Sigmoid colon (tissue), 7 donors: Measurements from ENCODE around the gene RANBP1. TPM values are rescaled to one million over a fixed set of nuclear protein-coding genes. Genes with fewer than 3 reads are reported as not detected.

Experiments used
- DNase-seq: peaks from one replicate; pipeline ENCODE4 v3.0.0-alpha.2; 2019
- H3K27ac ChIP-seq, 4 donors: fragments of 200-600 bp; sonication (generic); one replicate each; pipeline ENCODE4 v1.5.1; 2016 to 2019; ENCODE audit warnings: mild to moderate bottlenecking in 1 of 4
- H3K27me3 ChIP-seq, 3 donors: fragments of 200-600 bp; sonication (generic); one replicate each; pipeline ENCODE4 v1.5.1; 2019; ENCODE audit warnings: mild to moderate bottlenecking in 1 of 3
- H3K36me3 ChIP-seq, 4 donors: fragments of 200-600 bp; sonication (generic); one replicate each; pipeline ENCODE4 v1.5.1; 2016 to 2019
- H3K4me1 ChIP-seq, 4 donors: fragments of 200-600 bp; sonication (generic); one replicate each; pipeline ENCODE4 v1.5.1; 2017 to 2019
- H3K4me3 ChIP-seq, 4 donors: fragments of 200-600 bp; sonication (generic); one replicate each; pipeline ENCODE4 v1.5.1; 2017 to 2019; ENCODE audit warnings: mild to moderate bottlenecking in 2 of 4, moderate library complexity in 1 of 4
- H3K9me3 ChIP-seq, 4 donors: fragments of 200-600 bp in 3 of 4; sonication (generic) in 3 of 4; one replicate each; pipeline versions ENCODE4 v1.5.1 to v1.6.1; 2013 to 2019
- EP300 ChIP-seq, 4 donors: sonication (generic); formaldehyde crosslinking; IDR thresholded peaks; one replicate each; pipeline ENCODE4 v1.6.1; 2017; ENCODE audit warnings: antibody characterized with exemption in 4 of 4
- POLR2A ChIP-seq, 2 donors: fragments of 450-650 bp; IDR thresholded peaks; one replicate each; pipeline ENCODE4 v1.6.1; 2016; ENCODE audit warnings: antibody characterized with exemption in 2 of 2, mild to moderate bottlenecking in 2 of 2, moderate library complexity in 2 of 2
- POLR2AphosphoS5 ChIP-seq, 4 donors: sonication (generic); formaldehyde crosslinking; IDR thresholded peaks; one replicate each; pipeline ENCODE4 v1.6.1; 2017; ENCODE audit warnings: antibody characterized with exemption in 4 of 4
- WGBS, 2 donors: extraction: QIAGEN DNeasy Blood & Tissue Kit; methylation state at CpG; one replicate each; pipeline ENCODE4 v1.1.7; 2013; 5-methylcytosine and 5-hydroxymethylcytosine counted together
- intact Hi-C: fragments of 100-400 bp; cut with DNase I; formaldehyde crosslinking; loops from one replicate; pipeline ENCODE4 v1.15.1; 2023
- polyA plus RNA-seq, 3 donors: library from polyadenylated mRNA; stranded (reverse); fragments of 200-250 nt; gene quantifications; one replicate each; pipeline ENCODE4 v1.2.3, GENCODE V29; 2013
- total RNA-seq, 4 donors: library from RNA; depleted of rRNA; stranded (reverse); fragments of >200 nt; gene quantifications; one replicate each; pipeline ENCODE4 v1.1.0, GENCODE V29; 2016
- TF ChIP-seq, protein P1 (sequence below), 4 experiments: fragments of 450-650 bp in 3 of 4; fragments of 200-600 bp in 1 of 4; IDR thresholded peaks; one replicate each; pipeline ENCODE4 v1.5.1; 2016 to 2019; ENCODE audit warnings: antibody characterized with exemption in 4 of 4, mild to moderate bottlenecking in 3 of 4, moderate library complexity in 2 of 4
- donor health status: healthy with polysubstance abuse.
- donor health status: Bipolar disorder and iron deficiency.
- donor health status: healthy.

The RANBP1 gene
- total and polyA plus RNA-seq, 7 donors, result 67.9 to 194 (median 154) TPM

DNA sequence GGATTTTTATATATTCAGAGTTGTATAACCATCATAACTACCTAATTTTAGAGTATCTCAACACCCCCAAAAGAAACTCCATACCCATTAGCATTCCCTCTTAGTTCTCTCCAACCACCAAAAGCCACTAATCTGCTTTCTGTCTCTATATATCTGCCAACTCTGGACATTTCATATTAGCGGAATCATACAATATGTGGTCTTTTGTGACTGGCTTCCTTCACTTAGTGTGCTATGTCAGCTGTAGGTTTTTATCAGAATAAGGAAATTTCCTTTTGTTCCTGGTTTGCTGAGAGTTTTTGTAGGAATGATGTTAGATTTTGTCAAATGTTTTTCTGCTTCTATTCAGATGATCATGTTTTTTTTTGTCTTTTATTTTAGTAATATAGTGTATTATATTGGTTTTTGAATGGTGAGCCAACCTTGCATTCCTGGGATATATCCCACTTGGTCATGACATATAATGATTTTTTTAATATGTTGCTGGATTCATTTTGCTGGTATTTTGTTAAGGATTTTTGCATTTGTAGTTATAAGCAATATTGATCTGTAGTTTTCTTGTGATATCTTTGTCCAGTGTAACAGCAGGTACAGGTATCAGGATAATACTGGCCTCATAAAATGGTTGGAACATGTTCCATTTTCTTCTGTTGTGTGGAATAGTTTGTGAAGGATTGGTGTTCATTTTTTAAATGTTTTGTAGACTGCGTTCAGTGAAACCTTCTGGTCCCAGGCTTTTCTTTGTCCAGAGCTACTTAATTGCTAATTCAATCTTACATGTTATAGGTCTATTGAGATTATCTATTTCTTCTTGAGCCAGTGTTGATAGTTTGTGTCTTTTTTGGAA is 19.1 kb upstream of the RANBP1 start:
- Histone ChIP-seq H3K27ac (no peak overlapping the region), H3K27me3 (no peaks in the 10 kb centered on the region), H3K4me3 (no peak overlapping the region), H3K4me1 (no peaks in the 10 kb centered on the region), H3K36me3 (peaks cover 27 to 100% (median 74%) of the 10 kb centered on the region in 4 donors), H3K9me3 (no peaks in the 10 kb centered on the region)
- intact Hi-C loops, result no loop called here
- DNase-seq, result no peak
- TF ChIP-seq POLR2AphosphoS5 (IDR thresholded peaks at IDR 0.05) (no peak), EP300 (IDR thresholded peaks at IDR 0.05) (no peak), POLR2A (IDR thresholded peaks at IDR 0.05) (no peak)
- TF ChIP-seq, protein P1, sequence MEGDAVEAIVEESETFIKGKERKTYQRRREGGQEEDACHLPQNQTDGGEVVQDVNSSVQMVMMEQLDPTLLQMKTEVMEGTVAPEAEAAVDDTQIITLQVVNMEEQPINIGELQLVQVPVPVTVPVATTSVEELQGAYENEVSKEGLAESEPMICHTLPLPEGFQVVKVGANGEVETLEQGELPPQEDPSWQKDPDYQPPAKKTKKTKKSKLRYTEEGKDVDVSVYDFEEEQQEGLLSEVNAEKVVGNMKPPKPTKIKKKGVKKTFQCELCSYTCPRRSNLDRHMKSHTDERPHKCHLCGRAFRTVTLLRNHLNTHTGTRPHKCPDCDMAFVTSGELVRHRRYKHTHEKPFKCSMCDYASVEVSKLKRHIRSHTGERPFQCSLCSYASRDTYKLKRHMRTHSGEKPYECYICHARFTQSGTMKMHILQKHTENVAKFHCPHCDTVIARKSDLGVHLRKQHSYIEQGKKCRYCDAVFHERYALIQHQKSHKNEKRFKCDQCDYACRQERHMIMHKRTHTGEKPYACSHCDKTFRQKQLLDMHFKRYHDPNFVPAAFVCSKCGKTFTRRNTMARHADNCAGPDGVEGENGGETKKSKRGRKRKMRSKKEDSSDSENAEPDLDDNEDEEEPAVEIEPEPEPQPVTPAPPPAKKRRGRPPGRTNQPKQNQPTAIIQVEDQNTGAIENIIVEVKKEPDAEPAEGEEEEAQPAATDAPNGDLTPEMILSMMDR (IDR thresholded peaks at IDR 0.05), result no peak
- WGBS, 2 donors, result 96 to 97% methylated on average over 2 of the region's 2 CpGs

GRCh38 chr22:20099099-20099711 is 16.7 kb upstream of the RANBP1 start:
- intact Hi-C loops, result no loop called here
- Histone ChIP-seq H3K36me3 (peaks cover 16 to 91% (median 58%) of the 10 kb centered on the region in 4 donors), H3K27me3 (no peaks in the 10 kb centered on the region), H3K27ac (no peak overlapping the region), H3K9me3 (no peaks in the 10 kb centered on the region), H3K4me1 (no peaks in the 10 kb centered on the region), H3K4me3 (no peak overlapping the region)
- no peak for DNase-seq
- WGBS, 2 donors, result 96% methylated on average over 6 of the region's 6 CpGs
- TF ChIP-seq EP300 (IDR thresholded peaks at IDR 0.05), result no peak
- no peak for TF ChIP-seq POLR2A (IDR thresholded peaks at IDR 0.05)
- TF ChIP-seq, protein P1 (IDR thresholded peaks at IDR 0.05), result no peak
- TF ChIP-seq POLR2AphosphoS5 (IDR thresholded peaks at IDR 0.05), result no peak

DNA sequence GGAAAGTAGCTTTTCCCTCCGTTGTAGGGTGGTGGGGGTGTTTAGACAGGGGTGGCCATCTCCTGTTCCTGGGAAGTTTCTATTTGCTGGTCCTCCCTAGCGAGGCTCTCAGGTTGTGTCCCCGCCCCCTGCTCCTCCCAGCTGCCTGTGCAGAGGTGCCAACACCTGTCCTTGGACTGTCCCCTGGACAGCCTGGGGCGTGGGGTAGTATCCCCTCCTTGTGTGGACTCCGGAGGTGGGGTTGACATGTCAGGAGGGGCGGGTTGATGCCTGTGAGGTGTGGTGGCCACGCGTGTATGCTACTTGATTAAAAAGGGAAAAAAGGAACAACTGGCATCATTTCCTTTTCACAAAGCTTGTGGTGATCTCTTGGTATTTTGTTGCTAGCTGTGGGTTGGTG is 14.3 kb upstream of the RANBP1 start:
- no peak overlapping the region for H3K4me3 ChIP-seq
- no peaks in the 10 kb centered on the region for H3K27me3 ChIP-seq
- H3K9me3 ChIP-seq, result no peaks in the 10 kb centered on the region
- DNase-seq, result no peak
- no peak overlapping the region for H3K27ac ChIP-seq
- intact Hi-C loops, result no loop called here
- TF ChIP-seq POLR2A (IDR thresholded peaks at IDR 0.05) (no peak), POLR2AphosphoS5 (IDR thresholded peaks at IDR 0.05) (no peak), EP300 (IDR thresholded peaks at IDR 0.05) (no peak)
- TF ChIP-seq, protein P1 (IDR thresholded peaks at IDR 0.05), result no peak
- peaks cover 25 to 90% (median 51%) of the 10 kb centered on the region in 4 donors for H3K36me3 ChIP-seq
- 71 to 75% methylated on average over 8 of the region's 8 CpGs for WGBS, 2 donors
- no peaks in the 10 kb centered on the region for H3K4me1 ChIP-seq

DNA sequence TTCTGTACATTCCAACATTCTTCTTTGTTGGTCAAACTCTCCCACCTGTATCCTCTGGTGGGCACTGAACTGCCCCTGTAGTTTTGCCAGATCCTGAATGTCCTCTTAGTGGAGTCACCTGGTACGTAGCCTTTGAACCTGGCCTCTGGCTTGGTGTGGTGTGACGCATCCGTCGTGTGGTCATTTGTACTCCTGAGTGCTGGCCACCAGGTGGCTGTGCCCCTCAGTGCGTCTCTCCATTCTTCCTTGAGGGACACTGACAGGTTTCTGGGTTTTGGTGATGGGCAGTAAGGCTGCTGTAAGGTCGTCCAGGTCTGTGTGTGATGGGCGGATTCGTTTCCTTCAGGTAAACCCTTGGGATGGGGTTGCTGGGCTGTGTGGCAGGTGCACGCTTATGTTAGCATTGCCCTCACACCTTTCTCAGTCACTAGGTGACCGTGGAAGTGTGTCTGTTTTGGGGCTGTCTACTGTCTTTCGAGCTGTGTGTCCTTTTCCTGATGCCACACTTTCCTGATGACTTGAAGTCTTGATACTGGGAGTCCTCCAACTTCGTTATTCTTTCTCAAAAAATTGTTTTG is 13.6 kb upstream of the RANBP1 start:
- TF ChIP-seq POLR2A (IDR thresholded peaks at IDR 0.05) (no peak), EP300 (IDR thresholded peaks at IDR 0.05) (no peak), POLR2AphosphoS5 (IDR thresholded peaks at IDR 0.05) (no peak)
- TF ChIP-seq, protein P1 (IDR thresholded peaks at IDR 0.05), result no peak
- Histone ChIP-seq H3K4me1 (no peaks in the 10 kb centered on the region), H3K27me3 (no peaks in the 10 kb centered on the region), H3K4me3 (no peak overlapping the region), H3K36me3 (peaks cover 30 to 90% (median 54%) of the 10 kb centered on the region in 4 donors), H3K9me3 (no peaks in the 10 kb centered on the region), H3K27ac (no peak overlapping the region)
- DNase-seq, result no peak
- WGBS, 2 donors, result 91 to 94% methylated on average over 12 of the region's 12 CpGs
- intact Hi-C loops, result no loop called here
